HG03342 (cell line): ENCODE measurements around the gene CKS2.

Experiments
- ATAC-seq: cut with Tn5 transposase; IDR thresholded peaks from one replicate; pipeline ENCODE4 v1.9.1; 2021; ENCODE audit warnings: mild to moderate bottlenecking, moderate library complexity; ENCODE audit not compliant: unreplicated experiment

Gene CKS2

DNA sequence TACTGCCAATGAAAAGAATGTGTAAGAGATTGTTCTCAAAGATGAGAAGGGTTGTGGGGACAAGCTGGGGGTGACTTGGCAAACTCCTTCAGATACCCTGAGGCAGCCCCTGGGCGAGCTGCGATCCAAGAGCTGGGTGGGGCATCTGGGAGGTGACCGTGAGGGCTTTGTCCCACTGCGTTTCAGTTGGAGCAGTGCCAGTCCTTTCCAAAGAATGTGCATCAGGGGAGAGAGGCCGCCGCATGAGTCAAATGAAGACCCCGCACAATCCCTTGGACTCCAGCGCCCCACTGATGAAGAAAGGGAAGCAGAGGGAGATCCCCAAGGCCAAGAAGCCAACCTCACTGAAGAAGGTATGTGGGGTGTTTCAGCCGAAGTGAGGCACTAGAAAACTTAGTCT, 35.7 kb downstream of the CKS2 start:
- no peak for ATAC-seq

DNA sequence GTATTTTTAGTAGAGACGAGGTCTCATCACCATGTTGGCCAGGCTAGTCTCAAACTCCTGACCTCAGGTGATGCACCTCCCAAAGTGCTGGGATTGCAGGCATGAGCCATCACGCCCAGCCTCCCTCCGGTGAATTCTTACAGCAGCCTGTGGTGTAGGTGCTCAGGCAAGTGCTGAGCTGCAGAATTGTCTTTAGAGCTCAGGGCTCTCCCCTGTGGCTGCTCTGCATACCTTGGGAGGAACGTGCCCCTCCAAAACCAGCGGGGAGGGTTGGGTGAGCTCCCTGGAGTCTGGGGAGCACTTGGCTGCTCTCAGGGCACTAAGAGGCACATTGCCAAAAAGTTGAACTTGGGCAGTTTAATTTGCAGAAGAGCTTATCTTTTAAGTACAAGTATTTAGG, 36.7 kb downstream of the CKS2 start:
- ATAC-seq = no peak

GRCh38 chr9:89349607-89350006, 38.6 kb downstream of the CKS2 start:
- no peak for ATAC-seq

GRCh38 chr9:89350988-89351557, 40.1 kb downstream of the CKS2 start:
- ATAC-seq = no peak

DNA sequence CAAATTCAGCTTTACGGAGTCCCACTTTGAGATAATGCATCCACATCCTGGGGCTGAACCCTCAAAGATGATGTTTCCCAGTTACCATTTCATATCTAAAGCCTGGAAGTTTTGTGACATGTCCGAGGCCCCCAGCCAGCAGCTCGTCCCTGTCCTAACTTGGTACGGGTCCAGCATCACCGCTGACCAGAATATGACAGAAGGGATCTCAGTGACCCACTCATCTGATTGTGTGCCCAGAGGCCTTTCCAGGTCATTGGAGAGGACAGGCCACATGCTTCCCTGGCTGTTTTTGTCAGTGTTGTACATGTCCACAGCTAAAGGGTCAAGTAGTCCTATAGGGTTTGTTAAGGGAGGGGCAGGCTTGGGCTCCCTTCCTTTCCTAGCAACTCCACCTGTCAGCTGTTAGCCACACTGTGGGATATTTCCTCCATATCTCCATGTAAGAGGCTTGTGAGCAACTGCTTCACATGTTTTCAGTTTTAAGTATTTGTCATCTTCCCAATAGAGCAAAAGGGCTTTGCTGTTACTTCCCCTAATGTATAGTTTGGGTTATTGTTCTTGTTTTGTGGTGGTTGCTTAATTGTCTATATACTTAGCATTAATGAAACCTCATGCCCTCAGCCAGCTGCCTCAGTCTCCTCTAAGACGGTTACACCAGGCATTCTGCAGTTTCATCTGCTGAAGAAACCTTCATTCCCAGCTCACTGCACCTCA, 40.7 kb downstream of the CKS2 start:
- no peak for ATAC-seq

DNA sequence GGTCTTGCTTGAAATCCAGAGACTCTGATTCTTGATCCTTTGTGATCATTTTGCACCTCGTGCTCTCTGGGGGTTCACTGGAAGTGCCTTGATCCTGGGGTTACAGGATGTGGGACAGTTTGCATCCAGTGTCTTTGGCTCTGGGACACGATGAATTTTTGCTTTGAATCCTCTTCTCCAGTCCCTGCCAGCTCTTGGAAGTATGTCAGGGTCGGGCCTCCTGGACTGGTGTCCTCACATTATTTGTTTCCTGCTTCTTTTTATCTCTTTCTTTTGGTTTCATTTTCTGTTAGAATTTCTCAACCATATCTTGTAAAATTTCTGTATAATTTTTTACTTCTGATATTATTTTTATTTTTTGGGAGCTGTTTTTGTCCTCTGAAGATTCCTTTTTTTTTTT, 41.5 kb downstream of the CKS2 start:
- no peak for ATAC-seq

DNA sequence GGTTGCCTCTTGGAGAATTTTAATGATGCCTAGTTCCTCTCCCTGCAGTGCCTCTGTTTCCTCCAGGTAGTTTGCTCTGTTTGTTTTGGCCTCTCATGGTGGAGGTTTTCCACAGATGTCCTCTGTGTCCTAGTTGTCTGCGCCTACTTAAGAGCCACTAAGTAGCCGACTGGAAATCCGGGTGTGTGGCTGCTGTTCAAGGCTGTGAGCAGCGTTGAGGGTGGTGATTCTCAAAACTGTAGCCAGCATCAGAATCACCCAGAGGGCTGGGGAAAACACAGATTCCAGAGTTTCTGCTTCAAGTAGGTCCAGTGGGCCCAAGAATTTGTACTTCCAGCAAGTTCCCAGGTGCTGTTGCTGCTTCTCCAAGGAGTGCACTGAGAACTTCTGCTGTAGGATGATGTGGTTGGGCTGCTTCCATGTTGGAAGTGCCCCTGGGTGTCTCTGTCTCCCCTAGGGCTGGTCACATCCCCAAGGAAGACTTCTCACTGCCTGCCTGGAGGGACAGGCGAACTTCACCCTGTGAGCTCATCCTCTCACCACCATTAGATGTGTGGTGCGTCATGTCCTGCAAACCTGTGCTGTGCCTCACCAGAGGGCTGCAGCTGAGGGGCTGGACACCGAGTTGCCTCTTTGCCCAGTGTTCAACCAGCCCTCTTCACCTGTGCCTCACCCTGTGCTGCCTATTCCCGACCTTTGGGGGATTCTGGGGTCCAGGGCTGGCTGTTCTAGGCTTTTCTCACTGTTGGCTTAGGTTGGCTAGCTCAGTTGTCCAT, 42.1 kb downstream of the CKS2 start:
- ATAC-seq = no peak

GRCh38 chr9:89353989-89354388, 43.0 kb downstream of the CKS2 start:
- no peak for ATAC-seq

- ATAC-seq = no peak
Measured at GRCh38 chr9:89354471-89354870, 43.5 kb downstream of the CKS2 start.

- no peak for ATAC-seq
Measured at GRCh38 chr9:89356782-89357181, 45.8 kb downstream of the CKS2 start.

DNA sequence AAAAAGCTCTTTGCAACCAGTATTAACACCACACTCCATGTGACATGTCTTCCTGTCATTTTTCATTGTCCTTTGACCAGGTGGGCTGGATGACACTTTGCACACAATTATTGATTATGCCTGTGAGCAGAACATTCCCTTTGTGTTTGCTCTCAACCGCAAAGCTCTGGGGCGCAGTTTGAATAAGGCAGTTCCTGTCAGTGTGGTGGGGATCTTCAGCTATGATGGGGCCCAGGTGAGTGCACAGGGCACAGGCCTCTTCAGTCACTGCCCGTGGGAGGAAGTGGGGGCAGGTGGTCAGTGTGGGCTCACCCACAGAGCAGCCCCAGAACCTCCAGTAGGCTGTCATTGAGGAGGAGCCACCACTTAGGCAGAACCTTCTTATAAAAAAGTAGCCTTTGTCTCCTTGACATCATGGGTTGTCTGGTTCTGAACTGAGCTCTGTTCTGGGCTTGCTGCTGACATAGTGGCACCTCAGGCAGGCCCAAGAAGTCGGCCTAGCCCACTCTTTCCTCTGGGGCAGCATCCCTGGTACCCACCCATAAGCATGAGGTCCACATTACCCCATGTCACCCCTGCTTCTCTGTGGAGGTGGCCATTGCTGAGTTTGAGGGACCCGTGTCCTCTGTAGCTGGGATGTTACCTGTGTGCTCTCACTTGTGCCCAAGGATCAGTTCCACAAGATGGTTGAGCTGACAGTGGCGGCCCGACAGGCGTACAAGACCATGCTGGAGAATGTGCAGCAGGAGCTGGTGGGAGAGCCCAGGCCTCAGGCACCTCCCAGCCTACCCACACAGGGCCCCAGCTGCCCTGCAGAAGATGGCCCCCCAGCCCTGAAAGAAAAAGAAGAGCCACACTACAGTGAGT, 46.6 kb downstream of the CKS2 start:
- ATAC-seq = no peak

DNA sequence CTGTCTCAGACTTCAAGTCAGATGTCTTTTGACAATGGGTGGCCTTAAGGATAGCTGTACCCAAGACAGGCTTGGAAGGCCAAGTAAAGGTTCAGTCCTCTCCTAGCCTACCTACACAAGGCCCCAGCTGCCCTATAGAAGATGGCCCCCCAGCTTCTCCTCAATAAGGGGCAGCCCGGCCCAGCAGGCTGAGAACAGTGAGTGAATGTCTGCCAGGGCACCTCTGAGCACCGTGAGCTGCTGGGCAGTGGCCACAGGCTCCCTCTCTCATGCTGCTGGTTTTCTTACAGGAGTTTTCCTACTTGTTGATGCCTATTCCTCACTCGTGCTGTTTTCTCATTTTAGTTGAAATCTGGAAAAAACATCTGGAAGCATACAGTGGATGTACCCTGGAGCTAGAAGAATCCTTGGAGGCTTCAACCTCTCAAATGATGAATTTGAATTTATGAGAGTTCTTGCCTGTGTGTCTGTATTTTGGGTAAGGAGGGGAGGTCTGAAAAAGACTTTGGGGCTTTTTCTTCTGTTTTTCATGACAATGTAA, 47.5 kb downstream of the CKS2 start:
- no peak for ATAC-seq

DNA sequence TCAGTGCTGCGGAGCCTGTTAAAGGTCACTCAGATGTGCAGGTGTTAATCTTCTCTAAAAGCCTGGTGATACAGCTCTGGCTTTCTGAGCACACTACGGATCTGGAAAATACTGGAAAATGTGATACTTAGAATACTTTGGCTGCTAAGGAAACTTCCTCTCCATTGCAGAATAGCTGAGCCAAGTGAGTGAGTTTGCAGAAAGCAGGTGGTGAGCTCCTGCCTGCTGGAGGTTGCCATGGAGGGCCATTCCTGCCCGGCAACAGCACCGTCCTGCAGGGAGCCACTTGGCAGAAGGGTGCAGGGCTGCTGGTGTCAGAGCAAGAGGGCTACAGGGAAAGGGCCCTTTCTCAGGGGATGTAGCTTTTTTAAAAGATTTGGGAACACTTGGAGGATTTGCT, 48.0 kb downstream of the CKS2 start:
- ATAC-seq = no peak

GRCh38 chr9:89359751-89360261, 48.8 kb downstream of the CKS2 start:
- ATAC-seq = no peak

DNA sequence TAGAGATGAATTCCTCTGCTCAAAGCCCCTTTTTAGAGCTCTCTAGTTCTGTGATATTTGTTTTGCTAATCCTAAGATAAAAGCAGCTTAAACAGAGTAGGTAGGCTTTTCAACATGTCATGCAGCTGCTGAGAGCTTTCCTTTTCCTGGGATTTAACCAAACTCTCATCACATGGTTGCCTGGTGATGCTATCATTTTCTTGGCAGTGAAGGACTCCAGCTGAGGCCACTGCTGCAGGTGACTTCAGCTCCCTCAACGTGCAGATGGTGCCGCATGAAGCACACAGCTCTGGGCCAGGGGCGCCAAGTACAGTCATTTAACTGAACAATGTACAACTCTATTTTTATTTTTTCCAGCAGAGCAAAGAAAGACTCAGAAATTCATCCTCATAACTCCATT, 49.5 kb downstream of the CKS2 start:
- ATAC-seq = no peak

DNA sequence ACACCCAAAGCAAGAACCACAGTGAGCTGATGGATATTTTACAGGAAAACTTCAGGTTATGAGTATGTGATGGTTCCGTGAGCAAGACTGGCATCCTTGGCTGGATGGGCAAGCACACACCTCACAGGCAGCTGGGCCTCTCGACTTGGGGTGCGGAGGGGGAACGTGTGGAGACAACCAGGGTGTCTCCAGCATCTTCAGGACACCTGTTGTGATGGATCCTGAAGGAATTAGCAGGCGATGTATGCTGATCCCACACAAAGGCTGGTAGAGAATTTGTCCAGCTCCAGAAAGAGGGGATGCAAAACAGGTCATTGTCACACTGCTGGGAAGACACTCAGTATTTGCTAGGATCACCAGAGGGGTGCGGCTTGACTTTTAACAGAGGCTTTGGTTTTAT, 50.0 kb downstream of the CKS2 start:
- no peak for ATAC-seq

- no peak for ATAC-seq
Measured at GRCh38 chr9:89361816-89362646, 51.0 kb downstream of the CKS2 start.

- ATAC-seq = no peak
Measured at GRCh38 chr9:89362647-89363310, 51.8 kb downstream of the CKS2 start.

- ATAC-seq = no peak
Measured at GRCh38 chr9:89363311-89363670, 52.3 kb downstream of the CKS2 start.
